HEK293 (cell line): ENCODE measurements around the gene BCL2.

Experiments used
- SP3 ChIP-seq: fragments of 450-650 bp; formaldehyde crosslinking; IDR thresholded peaks from 2 replicates; pipeline ENCODE4 v1.5.1; 2016; ENCODE audit warnings: missing biosample characterization, missing genetic modification characterization
- ZNF530 ChIP-seq: fragments of 450-650 bp; formaldehyde crosslinking; IDR thresholded peaks from 2 replicates; pipeline ENCODE4 v1.5.1; 2016; ENCODE audit warnings: low read depth, missing biosample characterization, missing genetic modification characterization
- ZNF580 ChIP-seq: fragments of 450-650 bp; formaldehyde crosslinking; IDR thresholded peaks from 2 replicates; pipeline ENCODE4 v1.5.1; 2016; ENCODE audit warnings: missing biosample characterization, missing genetic modification characterization

- TF ChIP-seq ZNF530 (tag by site-specific recombination) (no peak), ZNF580 (no peak), SP3 (tag by site-specific recombination) (no peak)
Measured at GRCh38 chr18:63102941-63103744, 216.4 kb downstream of the BCL2 start.
